ENCODE data around the gene FAM222B.

Gene FAM222B

DNA sequence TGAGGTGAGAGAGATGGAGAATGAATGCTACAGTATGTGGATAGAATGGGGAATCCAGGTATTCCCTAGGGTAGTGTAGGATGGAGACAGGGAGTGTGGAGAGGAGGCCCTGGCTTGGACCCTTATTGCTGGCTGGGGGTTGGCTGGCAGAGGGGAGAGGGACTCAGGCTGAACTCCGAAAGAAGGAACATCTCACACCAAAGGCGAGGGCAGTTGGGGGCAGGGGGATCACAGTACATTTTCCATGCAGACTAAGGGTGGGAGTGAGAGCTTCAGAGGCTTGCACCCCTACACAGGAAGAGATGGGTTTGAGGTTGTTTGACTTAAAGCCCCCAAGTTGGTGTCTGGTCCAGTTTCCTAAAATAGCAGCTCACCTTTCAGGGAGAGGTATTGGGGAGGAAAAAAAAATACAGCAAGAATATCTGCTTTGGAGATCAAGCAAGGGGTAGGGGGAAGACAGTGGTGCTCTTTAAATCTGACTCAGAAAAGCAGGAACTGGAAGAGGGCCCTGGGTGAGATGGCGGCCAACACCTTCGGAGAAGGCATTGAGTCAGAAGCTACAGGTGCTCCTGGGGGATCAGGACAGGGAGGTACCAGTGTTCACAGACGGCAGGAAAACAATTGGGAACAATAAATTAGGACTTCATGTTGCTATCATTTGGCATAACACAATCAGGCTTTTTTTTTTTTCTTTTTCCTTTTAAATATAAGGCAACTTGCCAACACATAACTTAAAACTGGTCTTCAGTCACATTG is 86.4 kb downstream of the FAM222B start:
- no peak overlapping the region for H3K4me3 ChIP-seq (ENCODE audit: low read length)
- H3K4me2 ChIP-seq (ENCODE audit: low read length) = no peak overlapping the region
- peaks cover 32% of the 10 kb centered on the region for H3K36me3 ChIP-seq (ENCODE audit: control insufficient read depth, low read length)
- no peaks in the 10 kb centered on the region for H3K9me2 ChIP-seq (replicated peaks; ENCODE audit: control insufficient read depth, low read length)
- 0 out of 2 replicates have a peak, but pooled peaks cover 2% of the 10 kb centered on the region for H4K20me1 ChIP-seq (ENCODE audit: control insufficient read depth, insufficient read depth, low read depth, low read length)
- TF ChIP-seq EZH2phosphoT487 (IDR thresholded peaks at IDR 0.05; ENCODE audit: borderline replicate concordance, low read length) = no peak
- H3K9me3 ChIP-seq (ENCODE audit: control insufficient read depth, insufficient read depth, low read length) = no peaks in the 10 kb centered on the region
- no peaks in the 10 kb centered on the region for H3K27me3 ChIP-seq (ENCODE audit: control insufficient read depth, low read length)
- no peak overlapping the region for H3K27ac ChIP-seq (ENCODE audit: low read depth, low read length)
- peaks cover 5% of the 10 kb centered on the region for H3K79me2 ChIP-seq (ENCODE audit: control insufficient read depth, low read length)
- peaks cover 4% of the 10 kb centered on the region for H3K4me1 ChIP-seq (ENCODE audit: control insufficient read depth, low read length)
- peaks cover 8% of the 10 kb centered on the region for H3F3A ChIP-seq (ENCODE audit: control insufficient read depth, insufficient read depth)

DNA sequence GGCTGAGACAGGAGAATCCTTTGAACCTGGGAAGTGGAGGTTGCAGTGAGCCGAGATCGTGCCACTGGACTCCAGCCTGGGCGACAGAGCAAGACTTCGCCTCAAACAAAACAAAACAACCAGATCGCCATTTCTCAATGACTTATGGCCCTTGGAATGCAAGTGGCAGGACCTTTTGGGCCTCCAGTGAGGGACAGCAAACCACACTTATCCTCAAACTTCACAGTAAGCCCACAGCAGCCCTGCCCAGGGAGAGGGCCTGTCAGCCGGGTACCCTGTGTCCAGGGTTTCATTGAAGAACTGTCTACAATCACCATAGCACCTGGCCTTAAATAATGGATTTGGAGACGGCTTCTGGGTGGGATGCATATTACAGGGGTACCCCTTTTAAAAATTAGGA is 87.1 kb downstream of the FAM222B start:
- H3K4me2 ChIP-seq (ENCODE audit: low read length) = no peak overlapping the region

DNA sequence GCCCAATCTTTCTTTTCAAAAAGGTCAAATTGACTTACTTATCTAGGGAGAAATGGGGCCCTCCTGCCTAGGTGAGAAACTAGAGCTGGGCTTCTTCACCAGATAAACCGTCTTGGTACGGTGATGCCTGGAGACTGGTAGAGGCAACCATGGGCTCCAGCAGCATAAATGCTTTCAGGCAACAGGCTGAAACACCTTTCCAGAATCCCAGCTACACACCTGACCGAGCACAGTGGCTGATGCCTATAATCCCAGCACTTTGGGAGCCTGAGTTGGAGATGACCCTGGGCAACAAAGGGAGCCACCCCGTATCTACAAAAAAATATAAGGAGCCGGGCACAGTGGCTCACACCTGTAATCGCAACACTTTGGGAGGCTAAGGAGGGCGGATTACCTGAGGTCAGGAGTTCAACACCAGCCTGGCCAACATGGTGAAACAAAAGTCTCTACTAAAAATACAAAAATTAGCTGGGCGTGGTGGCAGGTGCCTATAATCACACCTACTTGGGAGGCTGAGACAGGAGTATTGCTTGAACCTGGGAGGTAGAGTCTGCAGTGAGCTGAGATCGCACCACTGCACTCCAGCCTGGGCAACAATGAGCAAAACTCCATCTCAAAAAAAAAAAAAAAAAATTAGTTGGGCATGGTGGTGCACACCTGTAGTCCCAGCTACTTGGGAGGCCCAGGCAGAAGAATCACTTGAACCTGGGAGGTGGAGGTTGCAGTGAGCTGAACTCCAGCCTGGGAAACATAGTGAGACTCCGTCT is 90.8 kb downstream of the FAM222B start:
- no peaks in the 10 kb centered on the region for H3K27me3 ChIP-seq (ENCODE audit: control insufficient read depth, low read length)
- peaks cover 31% of the 10 kb centered on the region for H3K79me2 ChIP-seq (ENCODE audit: control insufficient read depth, low read length)
- H3K4me3 ChIP-seq (ENCODE audit: low read length) = no peak overlapping the region
- peaks cover 56% of the 10 kb centered on the region for H3K36me3 ChIP-seq (ENCODE audit: control insufficient read depth, low read length)
- TF ChIP-seq CTCF (IDR thresholded peaks at IDR 0.05; ENCODE audit: low read depth, low read length, poor library complexity, severe bottlenecking) (no peak), EZH2phosphoT487 (IDR thresholded peaks at IDR 0.05; ENCODE audit: borderline replicate concordance, low read length) (no peak)
- peaks cover 15% of the 10 kb centered on the region for H3K4me1 ChIP-seq (ENCODE audit: control insufficient read depth, low read length)
- H3F3A ChIP-seq (ENCODE audit: control insufficient read depth, insufficient read depth) = peaks cover 26% of the 10 kb centered on the region
- H4K20me1 ChIP-seq (ENCODE audit: control insufficient read depth, insufficient read depth, low read depth, low read length) = peaks cover 15% of the 10 kb centered on the region; the same call in 1 of the 2 replicates
- no peak overlapping the region for H3K4me2 ChIP-seq (ENCODE audit: low read length)
- H3K9me3 ChIP-seq (ENCODE audit: control insufficient read depth, insufficient read depth, low read length) = no peaks in the 10 kb centered on the region
- no peak overlapping the region for H3K27ac ChIP-seq (ENCODE audit: low read depth, low read length)
- no peaks in the 10 kb centered on the region for H3K9me2 ChIP-seq (replicated peaks; ENCODE audit: control insufficient read depth, low read length)

More for the DNA sequence above, 87.1 kb downstream of the FAM222B start:
- Histone ChIP-seq H4K20me1 (ENCODE audit: control insufficient read depth, insufficient read depth, low read depth, low read length) (peaks cover 6% of the 10 kb centered on the region; the same call in 1 of the 2 replicates), H3K9me3 (ENCODE audit: control insufficient read depth, insufficient read depth, low read length) (no peaks in the 10 kb centered on the region), H3K4me1 (ENCODE audit: control insufficient read depth, low read length) (peaks cover under 1% of the 10 kb centered on the region), H3K27ac (ENCODE audit: low read depth, low read length) (no peak overlapping the region), H3K36me3 (ENCODE audit: control insufficient read depth, low read length) (peaks cover 39% of the 10 kb centered on the region), H3K9me2 (replicated peaks; ENCODE audit: control insufficient read depth, low read length) (no peaks in the 10 kb centered on the region), H3K27me3 (ENCODE audit: control insufficient read depth, low read length) (no peaks in the 10 kb centered on the region), H3F3A (ENCODE audit: control insufficient read depth, insufficient read depth) (peaks cover 11% of the 10 kb centered on the region), H3K79me2 (ENCODE audit: control insufficient read depth, low read length) (peaks cover 11% of the 10 kb centered on the region), H3K4me3 (ENCODE audit: low read length) (no peak overlapping the region)
- TF ChIP-seq CTCF (IDR thresholded peaks at IDR 0.05; ENCODE audit: low read depth, low read length, poor library complexity, severe bottlenecking) = no peak
- no peak for TF ChIP-seq EZH2phosphoT487 (IDR thresholded peaks at IDR 0.05; ENCODE audit: borderline replicate concordance, low read length)

All from DOHH2 (cell line).